Ishikawa (cell line): ENCODE results near the gene TSPAN7.

Source experiments
- CEBPB ChIP-seq: IDR thresholded peaks from 2 replicates; pipeline ENCODE4 v1.6.1; 2012
- CREB1 ChIP-seq: IDR thresholded peaks from 2 replicates; pipeline ENCODE4 v1.6.1; 2012; ENCODE audit warnings: low read depth
- EGR1 ChIP-seq: IDR thresholded peaks from 2 replicates; pipeline ENCODE4 v1.6.1; 2012
- EP300 ChIP-seq: IDR thresholded peaks from 2 replicates; pipeline ENCODE4 v1.6.1; 2012; ENCODE audit warnings: borderline replicate concordance
- FOXM1 ChIP-seq: IDR thresholded peaks from 2 replicates; pipeline ENCODE4 v1.6.1; 2012; ENCODE audit warnings: low read depth, borderline replicate concordance
- NFIC ChIP-seq: IDR thresholded peaks from 2 replicates; pipeline ENCODE4 v1.6.1; 2012
- RAD21 ChIP-seq: IDR thresholded peaks from 2 replicates; pipeline ENCODE4 v1.6.1; 2012; ENCODE audit warnings: low read depth
- TAF1 ChIP-seq: IDR thresholded peaks from 2 replicates; pipeline ENCODE4 v1.6.1; 2012; ENCODE audit warnings: low read depth, mild to moderate bottlenecking
- TCF12 ChIP-seq: IDR thresholded peaks from 2 replicates; pipeline ENCODE4 v1.6.1; 2012; ENCODE audit warnings: low read depth
- TEAD4 ChIP-seq: IDR thresholded peaks from 2 replicates; pipeline ENCODE4 v1.6.1; 2012
- YY1 ChIP-seq: IDR thresholded peaks from 2 replicates; pipeline ENCODE4 v1.6.1; 2012; ENCODE audit warnings: low read depth
- ZBTB7A ChIP-seq: IDR thresholded peaks from 2 replicates; pipeline ENCODE4 v1.6.1; 2012; ENCODE audit warnings: low read depth
- TF ChIP-seq, protein P1 (sequence below): IDR thresholded peaks from 2 replicates; pipeline ENCODE4 v1.6.1; 2012
- TF ChIP-seq, protein P2 (sequence below): IDR thresholded peaks from 2 replicates; pipeline ENCODE4 v1.6.1; 2012
- TF ChIP-seq, protein P3 (sequence below): IDR thresholded peaks from 2 replicates; pipeline ENCODE4 v1.6.1; 2012; ENCODE audit warnings: low read depth, mild to moderate bottlenecking

The TSPAN7 gene

DNA sequence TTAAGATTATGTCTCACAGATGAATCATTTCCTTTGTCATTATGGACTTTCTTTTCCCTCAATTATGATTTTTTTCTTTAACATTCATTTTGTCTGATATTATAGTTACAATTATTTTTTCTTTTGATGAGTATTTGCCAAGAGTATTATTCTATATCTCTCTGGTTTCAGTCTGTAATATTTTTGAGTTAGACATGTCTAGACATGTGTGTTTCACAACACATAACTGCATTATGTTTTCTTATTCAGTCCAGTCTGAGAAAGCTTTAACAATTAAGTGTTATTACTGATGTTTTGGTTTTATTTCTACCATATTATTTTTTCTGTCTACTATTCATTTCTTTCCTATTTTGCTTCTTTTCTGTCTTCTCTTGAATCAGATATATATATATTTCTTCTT, 131.6 kb downstream of the TSPAN7 start:
- no peak for TF ChIP-seq CREB1
- no peak for TF ChIP-seq EP300
- TF ChIP-seq YY1: no peak
- no peak for TF ChIP-seq CEBPB
- TF ChIP-seq, protein P1, sequence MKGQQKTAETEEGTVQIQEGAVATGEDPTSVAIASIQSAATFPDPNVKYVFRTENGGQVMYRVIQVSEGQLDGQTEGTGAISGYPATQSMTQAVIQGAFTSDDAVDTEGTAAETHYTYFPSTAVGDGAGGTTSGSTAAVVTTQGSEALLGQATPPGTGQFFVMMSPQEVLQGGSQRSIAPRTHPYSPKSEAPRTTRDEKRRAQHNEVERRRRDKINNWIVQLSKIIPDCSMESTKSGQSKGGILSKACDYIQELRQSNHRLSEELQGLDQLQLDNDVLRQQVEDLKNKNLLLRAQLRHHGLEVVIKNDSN: no peak
- TF ChIP-seq TCF12: no peak
- TF ChIP-seq ZBTB7A: no peak
- no peak for TF ChIP-seq TEAD4
- TF ChIP-seq EGR1: no peak
- no peak for TF ChIP-seq TAF1
- TF ChIP-seq, protein P2, sequence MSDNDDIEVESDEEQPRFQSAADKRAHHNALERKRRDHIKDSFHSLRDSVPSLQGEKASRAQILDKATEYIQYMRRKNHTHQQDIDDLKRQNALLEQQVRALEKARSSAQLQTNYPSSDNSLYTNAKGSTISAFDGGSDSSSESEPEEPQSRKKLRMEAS: no peak
- TF ChIP-seq NFIC: no peak
- TF ChIP-seq, protein P3, sequence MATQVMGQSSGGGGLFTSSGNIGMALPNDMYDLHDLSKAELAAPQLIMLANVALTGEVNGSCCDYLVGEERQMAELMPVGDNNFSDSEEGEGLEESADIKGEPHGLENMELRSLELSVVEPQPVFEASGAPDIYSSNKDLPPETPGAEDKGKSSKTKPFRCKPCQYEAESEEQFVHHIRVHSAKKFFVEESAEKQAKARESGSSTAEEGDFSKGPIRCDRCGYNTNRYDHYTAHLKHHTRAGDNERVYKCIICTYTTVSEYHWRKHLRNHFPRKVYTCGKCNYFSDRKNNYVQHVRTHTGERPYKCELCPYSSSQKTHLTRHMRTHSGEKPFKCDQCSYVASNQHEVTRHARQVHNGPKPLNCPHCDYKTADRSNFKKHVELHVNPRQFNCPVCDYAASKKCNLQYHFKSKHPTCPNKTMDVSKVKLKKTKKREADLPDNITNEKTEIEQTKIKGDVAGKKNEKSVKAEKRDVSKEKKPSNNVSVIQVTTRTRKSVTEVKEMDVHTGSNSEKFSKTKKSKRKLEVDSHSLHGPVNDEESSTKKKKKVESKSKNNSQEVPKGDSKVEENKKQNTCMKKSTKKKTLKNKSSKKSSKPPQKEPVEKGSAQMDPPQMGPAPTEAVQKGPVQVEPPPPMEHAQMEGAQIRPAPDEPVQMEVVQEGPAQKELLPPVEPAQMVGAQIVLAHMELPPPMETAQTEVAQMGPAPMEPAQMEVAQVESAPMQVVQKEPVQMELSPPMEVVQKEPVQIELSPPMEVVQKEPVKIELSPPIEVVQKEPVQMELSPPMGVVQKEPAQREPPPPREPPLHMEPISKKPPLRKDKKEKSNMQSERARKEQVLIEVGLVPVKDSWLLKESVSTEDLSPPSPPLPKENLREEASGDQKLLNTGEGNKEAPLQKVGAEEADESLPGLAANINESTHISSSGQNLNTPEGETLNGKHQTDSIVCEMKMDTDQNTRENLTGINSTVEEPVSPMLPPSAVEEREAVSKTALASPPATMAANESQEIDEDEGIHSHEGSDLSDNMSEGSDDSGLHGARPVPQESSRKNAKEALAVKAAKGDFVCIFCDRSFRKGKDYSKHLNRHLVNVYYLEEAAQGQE: no peak

DNA sequence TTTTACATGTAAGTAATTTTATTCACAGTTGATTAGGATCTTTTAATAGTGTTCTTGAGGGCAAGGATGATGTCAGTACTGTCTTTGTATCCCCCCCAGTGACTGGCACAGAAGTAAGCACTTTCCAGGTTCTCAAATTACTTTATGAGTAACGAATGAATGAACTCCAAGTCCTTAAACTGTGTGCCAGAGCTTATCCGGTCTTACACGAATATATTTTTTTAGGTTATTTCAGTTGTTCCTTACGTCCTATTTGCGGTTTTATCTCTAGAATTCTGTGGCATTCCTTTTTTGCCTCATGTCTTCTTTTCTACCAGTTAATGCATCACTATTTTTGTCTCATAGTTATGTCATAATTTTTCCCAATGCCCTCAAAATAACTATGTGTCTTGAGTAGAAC, 133.1 kb downstream of the TSPAN7 start:
- no peak for TF ChIP-seq FOXM1
- TF ChIP-seq CEBPB: no peak
- no peak for TF ChIP-seq YY1
- TF ChIP-seq EGR1: no peak
- TF ChIP-seq, protein P1: no peak
- TF ChIP-seq EP300: no peak
- TF ChIP-seq ZBTB7A: no peak
- TF ChIP-seq RAD21: no peak

DNA sequence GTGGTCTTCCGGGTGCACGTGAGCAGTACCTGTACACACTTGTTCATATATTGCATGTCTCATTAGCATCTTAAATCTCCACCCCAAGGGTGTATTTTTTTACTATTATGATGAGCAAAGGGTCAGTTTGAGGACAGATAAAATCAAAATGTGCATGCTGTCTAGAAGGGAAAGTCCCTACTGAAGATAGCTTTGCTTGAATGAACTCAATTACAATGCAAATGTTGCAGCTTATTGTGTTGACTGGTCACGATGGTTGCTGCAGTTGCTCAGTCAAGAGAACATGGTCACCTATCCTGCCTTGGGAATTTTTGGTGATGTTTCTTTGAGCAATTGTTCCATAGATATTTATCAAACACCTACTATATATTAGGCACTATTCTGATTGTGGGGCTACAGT, 136.1 kb downstream of the TSPAN7 start:
- TF ChIP-seq CREB1: no peak
- no peak for TF ChIP-seq EGR1
- TF ChIP-seq RAD21: no peak

DNA sequence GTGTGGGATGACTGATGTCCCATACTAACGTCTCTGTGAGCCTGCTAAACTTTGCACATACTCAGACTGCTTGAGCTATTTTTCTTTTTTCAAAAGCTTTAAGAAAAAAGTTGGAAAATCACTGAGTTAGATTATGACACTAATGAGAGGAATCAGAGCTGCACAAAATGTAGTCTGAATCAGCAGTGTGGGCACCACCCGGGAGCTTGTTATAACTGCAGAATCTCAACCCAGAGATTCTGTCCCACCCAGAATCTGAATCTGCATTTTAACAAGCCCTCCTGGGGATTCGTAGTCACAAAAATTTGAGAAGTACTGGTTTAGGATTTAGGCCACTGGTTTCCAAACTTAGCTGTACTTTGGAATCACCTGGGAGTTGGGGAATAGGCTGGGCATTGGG, 137.8 kb downstream of the TSPAN7 start:
- TF ChIP-seq, protein P3: no peak
- TF ChIP-seq YY1 (no peak), TAF1 (no peak), CEBPB (no peak), EP300 (no peak), ZBTB7A (no peak), TCF12 (no peak), RAD21 (no peak), NFIC (no peak), TEAD4 (no peak), EGR1 (no peak), CREB1 (no peak), FOXM1 (no peak)
- TF ChIP-seq, protein P1: no peak
- TF ChIP-seq, protein P2: no peak

DNA sequence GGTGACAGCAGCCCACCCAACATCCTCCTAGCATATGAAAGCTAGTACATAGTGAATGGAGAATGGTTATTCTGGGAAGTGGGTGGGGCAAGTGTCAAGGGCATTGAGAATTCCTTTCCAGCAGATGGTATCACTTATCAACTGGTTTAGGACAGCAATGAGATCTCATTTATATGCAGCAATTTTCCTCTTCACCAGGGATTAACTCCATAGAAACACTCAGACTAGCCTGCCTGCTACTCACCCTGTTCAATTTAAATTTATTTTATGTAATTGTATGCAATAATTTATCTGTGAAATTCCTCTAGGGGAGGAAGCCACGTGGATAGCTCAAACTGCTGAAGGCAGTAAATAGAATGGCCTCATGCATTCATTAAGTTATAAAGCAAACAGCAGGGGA, 138.4 kb downstream of the TSPAN7 start:
- TF ChIP-seq YY1: no peak
- TF ChIP-seq EP300: no peak
- TF ChIP-seq FOXM1: no peak
- no peak for TF ChIP-seq RAD21
- TF ChIP-seq TCF12: no peak
- TF ChIP-seq TEAD4: no peak
- TF ChIP-seq, protein P1: no peak
- TF ChIP-seq, protein P3: no peak
- TF ChIP-seq TAF1: no peak
- TF ChIP-seq ZBTB7A: no peak
- TF ChIP-seq CEBPB: no peak
